Caco-2 (cell line): Measurements from ENCODE around the gene SCAMP1. TPM values are rescaled to one million over a fixed set of nuclear protein-coding genes. Genes with fewer than 3 reads are reported as not detected.
"Not testable (repeated sequence)": the region's sequence is repeated elsewhere in the genome, so short reads cannot be mapped to it uniquely, and the experiment has no call there.

ENCODE experiments used
- BruUV-seq: library from RNA; stranded (reverse); fragments of 400-500 nt; replicated peaks from 2 replicates; lab custom pipeline; 2021; lab: Mats Ljungman, UMichigan
- CTCF ChIA-PET: fragments of 300-600 bp; sonication (Branson Sonifier 250); formaldehyde crosslinking; loops from one replicate; lab custom pipeline; 2022; ENCODE audit warnings: antibody characterized with exemption; lab: Charles Lee
- POLR2A ChIA-PET: fragments of 300-600 bp; sonication (Branson Sonifier 250); formaldehyde crosslinking; loops from one replicate; lab custom pipeline; 2022; ENCODE audit warnings: antibody characterized with exemption; lab: Charles Lee
- DNase-seq, 2 experiments: peaks; one replicate each; pipeline versions ENCODE4 v3.0.0 to v3.0.0-alpha.2; 2020 to 2022
- H3K27me3 ChIP-seq: replicated peaks from 2 replicates; pipeline ENCODE4 v1.6.0; 2011; ENCODE audit warnings: low read length; ENCODE audit not compliant: control insufficient read depth, insufficient read depth
- H3K36me3 ChIP-seq: 2 replicates; pipeline ENCODE4 v1.5.1; 2011; ENCODE audit warnings: low read length; ENCODE audit not compliant: control insufficient read depth, insufficient read depth
- H3K4me1 ChIP-seq: fragments of 250-450 bp; sonication (Bioruptor Pico); 2 replicates; pipeline ENCODE4 v1.5.1; 2020; ENCODE audit warnings: mild to moderate bottlenecking
- H3K4me3 ChIP-seq: 2 replicates; pipeline ENCODE4 v1.5.1; 2011; ENCODE audit warnings: low read depth, mild to moderate bottlenecking, control low read depth, low read length
- H3K9me3 ChIP-seq: fragments of 250-450 bp; sonication (Bioruptor Pico); 2 replicates; pipeline ENCODE4 v1.5.1; 2020; ENCODE audit warnings: mild to moderate bottlenecking, moderate library complexity
- H3K27ac Mint-ChIP-seq: one replicate; pipeline ENCODE4 v1.8.0; 2022; ENCODE audit warnings: mixed read lengths; ENCODE audit not compliant: unreplicated experiment
- H3K27me3 Mint-ChIP-seq: one replicate; pipeline ENCODE4 v1.8.0; 2022; ENCODE audit warnings: mixed read lengths; ENCODE audit not compliant: insufficient read depth, unreplicated experiment
- H3K36me3 Mint-ChIP-seq: one replicate; pipeline ENCODE4 v1.8.0; 2022; ENCODE audit warnings: mild to moderate bottlenecking, mixed read lengths; ENCODE audit not compliant: insufficient read depth, unreplicated experiment
- H3K4me1 Mint-ChIP-seq: one replicate; pipeline ENCODE4 v1.8.0; 2022; ENCODE audit warnings: low read depth, mixed read lengths; ENCODE audit not compliant: unreplicated experiment
- H3K4me3 Mint-ChIP-seq: one replicate; pipeline ENCODE4 v1.8.0; 2022; ENCODE audit warnings: mild to moderate bottlenecking, moderate library complexity, mixed read lengths; ENCODE audit not compliant: unreplicated experiment
- H3K9me3 Mint-ChIP-seq: one replicate; pipeline ENCODE4 v1.8.0; 2022; ENCODE audit warnings: mixed read lengths; ENCODE audit not compliant: unreplicated experiment
- intact Hi-C: fragments of 100-400 bp; cut with micrococcal nuclease; formaldehyde crosslinking; loops from one replicate; pipeline ENCODE4 v1.10.0; 2022; ENCODE audit not compliant: unreplicated experiment
- total RNA-seq: library from RNA; stranded (reverse); gene quantifications from 2 replicates; pipeline ENCODE4 v1.2.3, GENCODE V29; 2022
- TF ChIP-seq, protein P1 (sequence below), 2 experiments: fragments of 200-600 bp in 1 of 2; IDR thresholded peaks; 1 replicate in 1 of 2; 2 replicates in 1 of 2; pipeline versions ENCODE4 v1.5.1 to v1.8.0; 2011 to 2022; ENCODE audit warnings: antibody characterized with exemption in 1 of 2, control low read depth in 1 of 2, inconsistent platforms in 1 of 2, low read depth in 1 of 2, low read length in 1 of 2, mild to moderate bottlenecking in 1 of 2, moderate library complexity in 1 of 2; ENCODE audit not compliant: insufficient read depth in 1 of 2, severe bottlenecking in 1 of 2, unreplicated experiment in 1 of 2

The SCAMP1 gene
- total RNA-seq, 1 experiment from 2014 or later = 21.3 TPM

GRCh38 chr5:78377718-78378105, 17.3 kb downstream of the SCAMP1 start:
- H3K4me1 Mint-ChIP-seq = no peaks in the 10 kb centered on the region
- H3K27me3 ChIP-seq = no peaks in the 10 kb centered on the region
- H3K27ac Mint-ChIP-seq = no peak overlapping the region
- DNase-seq = no peak
- intact Hi-C loops = no loop called here
- no peaks in the 10 kb centered on the region for H3K36me3 ChIP-seq
- ChIA-PET POLR2A (no interaction called here), CTCF (no interaction called here)
- H3K4me3 Mint-ChIP-seq = no peak overlapping the region
- H3K27me3 Mint-ChIP-seq = no peaks in the 10 kb centered on the region
- no peaks in the 10 kb centered on the region for H3K4me1 ChIP-seq
- H3K36me3 Mint-ChIP-seq = no peaks in the 10 kb centered on the region
- no peaks in the 10 kb centered on the region for H3K9me3 Mint-ChIP-seq
- no peaks in the 10 kb centered on the region for H3K9me3 ChIP-seq
- TF ChIP-seq, protein P1, sequence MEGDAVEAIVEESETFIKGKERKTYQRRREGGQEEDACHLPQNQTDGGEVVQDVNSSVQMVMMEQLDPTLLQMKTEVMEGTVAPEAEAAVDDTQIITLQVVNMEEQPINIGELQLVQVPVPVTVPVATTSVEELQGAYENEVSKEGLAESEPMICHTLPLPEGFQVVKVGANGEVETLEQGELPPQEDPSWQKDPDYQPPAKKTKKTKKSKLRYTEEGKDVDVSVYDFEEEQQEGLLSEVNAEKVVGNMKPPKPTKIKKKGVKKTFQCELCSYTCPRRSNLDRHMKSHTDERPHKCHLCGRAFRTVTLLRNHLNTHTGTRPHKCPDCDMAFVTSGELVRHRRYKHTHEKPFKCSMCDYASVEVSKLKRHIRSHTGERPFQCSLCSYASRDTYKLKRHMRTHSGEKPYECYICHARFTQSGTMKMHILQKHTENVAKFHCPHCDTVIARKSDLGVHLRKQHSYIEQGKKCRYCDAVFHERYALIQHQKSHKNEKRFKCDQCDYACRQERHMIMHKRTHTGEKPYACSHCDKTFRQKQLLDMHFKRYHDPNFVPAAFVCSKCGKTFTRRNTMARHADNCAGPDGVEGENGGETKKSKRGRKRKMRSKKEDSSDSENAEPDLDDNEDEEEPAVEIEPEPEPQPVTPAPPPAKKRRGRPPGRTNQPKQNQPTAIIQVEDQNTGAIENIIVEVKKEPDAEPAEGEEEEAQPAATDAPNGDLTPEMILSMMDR (IDR thresholded peaks at IDR 0.05; ENCODE audit: insufficient read depth in 1 of 2, low read depth in 1 of 2, low read length in 1 of 2, severe bottlenecking in 1 of 2, unreplicated experiment in 1 of 2) = no peak
- H3K4me3 ChIP-seq = no peak overlapping the region
- no TSS peak for BruUV-seq

DNA sequence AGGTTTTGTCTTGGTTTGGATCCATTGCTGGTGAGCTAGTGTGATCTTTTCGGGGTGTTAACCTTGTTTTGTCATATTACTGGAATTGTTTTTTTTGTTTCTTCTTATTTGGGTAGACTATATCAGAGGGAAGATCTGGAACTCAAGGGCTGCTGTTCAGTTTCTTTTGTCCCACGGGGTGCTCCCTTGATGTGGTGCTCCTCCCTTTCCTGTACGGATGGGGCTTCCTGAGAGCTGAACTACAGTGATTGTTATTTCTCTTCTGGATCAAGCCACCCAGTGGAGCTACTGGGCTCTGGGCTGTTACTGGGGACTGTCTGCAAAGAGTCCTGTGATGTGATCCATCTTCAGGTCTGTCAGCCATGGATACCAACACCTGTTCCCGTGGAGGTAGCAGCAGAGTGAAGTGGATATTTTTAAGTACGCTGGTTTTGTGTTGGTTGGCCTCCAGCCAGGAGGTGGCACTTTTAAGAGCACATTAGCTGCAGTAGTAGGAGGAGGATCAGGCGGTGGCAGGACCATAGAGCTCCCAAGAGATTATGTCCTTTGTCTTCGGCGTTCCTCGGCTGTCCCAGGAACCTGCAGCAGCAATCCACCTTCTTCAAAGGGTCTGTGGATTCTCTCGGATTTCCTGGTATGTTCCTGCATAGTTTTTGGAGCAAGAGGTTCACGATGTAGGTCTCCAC, 27.2 kb downstream of the SCAMP1 start:
- Mint-ChIP-seq H3K36me3 (no peaks in the 10 kb centered on the region), H3K4me3 (no peak overlapping the region), H3K4me1 (no peaks in the 10 kb centered on the region), H3K27me3 (no peaks in the 10 kb centered on the region), H3K27ac (no peak overlapping the region), H3K9me3 (peaks cover 11% of the 10 kb centered on the region)
- CTCF ChIA-PET = no interaction called here
- Histone ChIP-seq H3K36me3 (no peaks in the 10 kb centered on the region), H3K4me3 (no peak overlapping the region), H3K4me1 (no peaks in the 10 kb centered on the region), H3K9me3 (0 out of 2 replicates have a peak, but pooled peaks cover 5% of the 10 kb centered on the region), H3K27me3 (no peaks in the 10 kb centered on the region)
- BruUV-seq = no TSS peak
- DNase-seq = no peak
- POLR2A ChIA-PET = no interaction called here
- intact Hi-C loops = no loop called here
- TF ChIP-seq, protein P1 (IDR thresholded peaks at IDR 0.05; ENCODE audit: insufficient read depth in 1 of 2, low read depth in 1 of 2, low read length in 1 of 2, severe bottlenecking in 1 of 2, unreplicated experiment in 1 of 2) = no peak

GRCh38 chr5:78391357-78391756, 30.9 kb downstream of the SCAMP1 start:
- intact Hi-C loops, H3K4me1 Mint-ChIP-seq, H3K9me3 ChIP-seq, DNase-seq, H3K27me3 ChIP-seq, H3K4me3 Mint-ChIP-seq, CTCF ChIA-PET, POLR2A ChIA-PET, H3K27me3 Mint-ChIP-seq, H3K36me3 Mint-ChIP-seq, H3K27ac Mint-ChIP-seq, H3K36me3 ChIP-seq, H3K4me1 ChIP-seq, BruUV-seq, H3K4me3 ChIP-seq: not testable (repeated sequence)
- H3K9me3 Mint-ChIP-seq = peaks cover 11% of the 10 kb centered on the region
